Measurements from ENCODE around the gene TRPC3.

GRCh38 chr4:121989715-121990114 lies 37.9 kb upstream of the TRPC3 start:
- no peak for TF ChIP-seq CTCF (conservative IDR thresholded peaks at IDR 0.05)
- TF ChIP-seq EZH2 (IDR thresholded peaks at IDR 0.05; ENCODE audit: low read depth): no peak
